ENCODE measurements around the gene MYH9. TPM values are rescaled to one million over a fixed set of nuclear protein-coding genes. Genes with fewer than 3 reads are reported as not detected.
"Not testable (repeated sequence)": the region's sequence is repeated elsewhere in the genome, so short reads cannot be mapped to it uniquely, and the experiment has no call there.

MYH9 gene
- total and polyA plus RNA-seq, 4 donors = 32.3 to 150 (median 98.7) TPM

DNA sequence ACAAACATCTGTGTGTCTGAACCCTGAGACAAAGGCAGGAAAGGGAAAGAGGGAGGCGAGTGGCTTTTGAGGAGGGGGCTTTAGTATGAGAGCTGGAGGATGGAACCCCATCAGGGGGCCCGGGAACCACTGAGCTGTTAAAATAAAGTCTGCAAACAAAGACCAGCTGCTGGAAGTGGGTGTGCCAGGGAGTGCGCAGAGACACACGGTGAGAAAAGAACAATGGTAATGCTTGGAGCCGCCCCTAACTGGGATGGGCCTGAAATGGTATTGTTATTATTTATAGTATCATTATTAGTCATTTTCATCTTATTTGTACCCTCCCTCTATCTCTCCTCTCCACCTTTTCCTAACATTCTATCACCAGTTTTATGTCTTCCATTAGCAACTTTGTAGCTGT lies 132.2 kb downstream of the MYH9 start:
- not testable (repeated sequence) for H3K9ac ChIP-seq (ENCODE audit: low read depth in 1 of 2, low read length in 2 of 2); H3K9me3 ChIP-seq (ENCODE audit: control insufficient read depth in 4 of 4, low read length in 3 of 4); DNase-seq (ENCODE audit: low spot score); H3K27me3 ChIP-seq (ENCODE audit: control insufficient read depth in 4 of 4, insufficient read depth in 4 of 4, low read length in 3 of 4)
- Histone ChIP-seq H3K4me1 (ENCODE audit: control insufficient read depth in 4 of 4, insufficient read depth in 4 of 4, low read length in 3 of 4) (peaks cover 9 to 65% (median 46%) of the 10 kb centered on the region in 4 donors), H3K4me3 (ENCODE audit: low read depth in 1 of 3, low read length in 3 of 3) (peak overlapping the region in 2 of 3 donors; percentile 62 to 98), H3K27ac (ENCODE audit: low read depth in 1 of 2, low read length in 2 of 2) (peak overlapping the region; percentile 70 to 96), H3K36me3 (ENCODE audit: control insufficient read depth in 4 of 4, insufficient read depth in 3 of 4, low read depth in 1 of 4, low read length in 3 of 4) (peaks cover 1 to 27% (median 15%) of the 10 kb centered on the region in 4 donors)
- 88% methylated on average over 1 of the region's 5 CpGs for WGBS

GRCh38 chr22:36253523-36254490 lies 134.0 kb downstream of the MYH9 start:
- Histone ChIP-seq H3K36me3 (ENCODE audit: control insufficient read depth in 4 of 4, insufficient read depth in 3 of 4, low read depth in 1 of 4, low read length in 3 of 4) (peaks cover 0 to 18% (median 8%) of the 10 kb centered on the region in 4 donors), H3K9ac (ENCODE audit: low read depth in 1 of 2, low read length in 2 of 2) (peak overlapping the region; percentile 99), H3K9me3 (ENCODE audit: control insufficient read depth in 4 of 4, low read length in 3 of 4) (no peaks in the 10 kb centered on the region), H3K4me3 (ENCODE audit: low read depth in 1 of 3, low read length in 3 of 3) (peak overlapping the region; percentile 60 to 98 (median 98)), H3K27me3 (ENCODE audit: control insufficient read depth in 4 of 4, insufficient read depth in 4 of 4, low read length in 3 of 4) (no peaks in the 10 kb centered on the region), H3K4me1 (ENCODE audit: control insufficient read depth in 4 of 4, insufficient read depth in 4 of 4, low read length in 3 of 4) (peaks cover 6 to 56% (median 41%) of the 10 kb centered on the region in 4 donors), H3K27ac (ENCODE audit: low read depth in 1 of 2, low read length in 2 of 2) (peak overlapping the region; percentile 93 to 96)
- DNase-seq (ENCODE audit: low spot score) = no peak
- WGBS = 39% methylated on average over 7 of the region's 7 CpGs
- no peak for TF ChIP-seq ZBTB33 (IDR thresholded peaks at IDR 0.05)
- no peak for TF ChIP-seq RAD21 (IDR thresholded peaks at IDR 0.05)
- no peak for TF ChIP-seq HNF4A (conservative IDR thresholded peaks at IDR 0.05)
- TF ChIP-seq MAX (IDR thresholded peaks at IDR 0.05) = no peak
- TF ChIP-seq SP1 (IDR thresholded peaks at IDR 0.05) = no peak
- no peak for TF ChIP-seq TAF1 (conservative IDR thresholded peaks at IDR 0.05)
- TF ChIP-seq, protein P1, sequence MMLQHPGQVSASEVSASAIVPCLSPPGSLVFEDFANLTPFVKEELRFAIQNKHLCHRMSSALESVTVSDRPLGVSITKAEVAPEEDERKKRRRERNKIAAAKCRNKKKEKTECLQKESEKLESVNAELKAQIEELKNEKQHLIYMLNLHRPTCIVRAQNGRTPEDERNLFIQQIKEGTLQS (IDR thresholded peaks at IDR 0.05) = no peak
- TF ChIP-seq JUND (IDR thresholded peaks at IDR 0.05) = no peak
- TF ChIP-seq YY1 (IDR thresholded peaks at IDR 0.05) = no peak
- no peak for TF ChIP-seq GABPA (IDR thresholded peaks at IDR 0.05 in 1 of 2, conservative IDR thresholded peaks at IDR 0.05 in 1 of 2)
- TF ChIP-seq, protein P2, sequence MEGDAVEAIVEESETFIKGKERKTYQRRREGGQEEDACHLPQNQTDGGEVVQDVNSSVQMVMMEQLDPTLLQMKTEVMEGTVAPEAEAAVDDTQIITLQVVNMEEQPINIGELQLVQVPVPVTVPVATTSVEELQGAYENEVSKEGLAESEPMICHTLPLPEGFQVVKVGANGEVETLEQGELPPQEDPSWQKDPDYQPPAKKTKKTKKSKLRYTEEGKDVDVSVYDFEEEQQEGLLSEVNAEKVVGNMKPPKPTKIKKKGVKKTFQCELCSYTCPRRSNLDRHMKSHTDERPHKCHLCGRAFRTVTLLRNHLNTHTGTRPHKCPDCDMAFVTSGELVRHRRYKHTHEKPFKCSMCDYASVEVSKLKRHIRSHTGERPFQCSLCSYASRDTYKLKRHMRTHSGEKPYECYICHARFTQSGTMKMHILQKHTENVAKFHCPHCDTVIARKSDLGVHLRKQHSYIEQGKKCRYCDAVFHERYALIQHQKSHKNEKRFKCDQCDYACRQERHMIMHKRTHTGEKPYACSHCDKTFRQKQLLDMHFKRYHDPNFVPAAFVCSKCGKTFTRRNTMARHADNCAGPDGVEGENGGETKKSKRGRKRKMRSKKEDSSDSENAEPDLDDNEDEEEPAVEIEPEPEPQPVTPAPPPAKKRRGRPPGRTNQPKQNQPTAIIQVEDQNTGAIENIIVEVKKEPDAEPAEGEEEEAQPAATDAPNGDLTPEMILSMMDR (IDR thresholded peaks at IDR 0.05; ENCODE audit: low read depth, low read length, missing input control) = no peak
- no peak for TF ChIP-seq FOXA2 (IDR thresholded peaks at IDR 0.05)
- TF ChIP-seq HNF4G (IDR thresholded peaks at IDR 0.05) = no peak
- TF ChIP-seq EGR1 (IDR thresholded peaks at IDR 0.05; ENCODE audit: low read depth in 2 of 2) = no peak
